Activated naive CD4-positive, alpha-beta T cell treated with anti-CD3 and anti-CD28 coated beads, Interleukin-2, amount 10 ng/mL, durations not matched to agents 7 days and 5 days (primary cell): ENCODE results near the gene POLR1H.

Source experiments
- CTCF ChIA-PET: fragments of 350-600 bp; sonication (Branson Sonifier 250); formaldehyde crosslinking; loops from one replicate; lab custom pipeline; 2021; ENCODE audit warnings: antibody characterized with exemption; lab: Charles Lee
- DNase-seq: peaks from one replicate; pipeline ENCODE4 v3.0.0-alpha.2; 2020
- H3K27ac Mint-ChIP-seq: one replicate; pipeline ENCODE4 v1.8.0; 2021; ENCODE audit warnings: mild to moderate bottlenecking, moderate library complexity, mixed read lengths
- H3K27me3 Mint-ChIP-seq: one replicate; pipeline ENCODE4 v1.8.0; 2021; ENCODE audit warnings: mild to moderate bottlenecking, mixed read lengths
- H3K36me3 Mint-ChIP-seq: one replicate; pipeline ENCODE4 v1.8.0; 2021; ENCODE audit warnings: mixed read lengths
- H3K4me1 Mint-ChIP-seq: one replicate; pipeline ENCODE4 v1.8.0; 2021; ENCODE audit warnings: mixed read lengths
- H3K4me3 Mint-ChIP-seq: one replicate; pipeline ENCODE4 v1.8.0; 2021; ENCODE audit warnings: mild to moderate bottlenecking, moderate library complexity, mixed read lengths
- H3K9me3 Mint-ChIP-seq: one replicate; pipeline ENCODE4 v1.8.0; 2021; ENCODE audit warnings: mixed read lengths

The POLR1H gene

GRCh38 chr6:30042476-30042875 is 18.6 kb upstream of the POLR1H start:
- Mint-ChIP-seq H3K9me3 (no peaks in the 10 kb centered on the region), H3K36me3 (no peaks in the 10 kb centered on the region), H3K27me3 (no peaks in the 10 kb centered on the region), H3K4me3 (no peak overlapping the region), H3K27ac (no peak overlapping the region), H3K4me1 (peaks cover 8% of the 10 kb centered on the region)
- CTCF ChIA-PET: no interaction called here
- DNase-seq: no peak

- no peaks in the 10 kb centered on the region for H3K36me3 Mint-ChIP-seq
- no peak for DNase-seq
- H3K27ac Mint-ChIP-seq: no peak overlapping the region
- H3K4me3 Mint-ChIP-seq: no peak overlapping the region
- H3K4me1 Mint-ChIP-seq: peaks cover 9% of the 10 kb centered on the region
- H3K27me3 Mint-ChIP-seq: no peaks in the 10 kb centered on the region
- H3K9me3 Mint-ChIP-seq: no peaks in the 10 kb centered on the region
- CTCF ChIA-PET: no interaction called here
Measured at GRCh38 chr6:30042914-30043313, 18.2 kb upstream of the POLR1H start.

DNA sequence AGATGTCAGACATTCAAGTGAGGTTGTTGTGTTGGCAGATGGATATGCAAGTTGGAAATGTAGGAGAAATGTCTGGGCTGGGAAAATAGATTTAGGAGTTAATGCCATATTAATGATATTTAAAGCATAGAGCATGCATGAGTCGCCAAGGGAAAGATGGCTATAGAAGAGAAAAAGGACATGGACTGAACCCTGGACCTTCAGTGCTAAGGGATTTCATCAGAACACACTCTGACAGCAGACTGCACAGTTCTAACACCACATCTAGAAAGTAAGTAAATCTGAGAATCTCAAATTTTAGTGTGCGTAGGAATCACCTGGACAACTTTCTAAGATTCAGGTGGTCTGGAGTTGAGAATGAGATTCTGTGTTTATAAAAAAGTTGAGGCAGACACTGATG is 17.3 kb upstream of the POLR1H start:
- H3K27me3 Mint-ChIP-seq: no peaks in the 10 kb centered on the region
- no peak overlapping the region for H3K27ac Mint-ChIP-seq
- no peak overlapping the region for H3K4me3 Mint-ChIP-seq
- DNase-seq: no peak
- H3K9me3 Mint-ChIP-seq: no peaks in the 10 kb centered on the region
- no peaks in the 10 kb centered on the region for H3K36me3 Mint-ChIP-seq
- H3K4me1 Mint-ChIP-seq: peaks cover 9% of the 10 kb centered on the region
- CTCF ChIA-PET: interaction anchor here (0.8 kb wide), 1 partner anchor 17 kb away, joined by 3 read pairs; the partner anchor contains the start of gene POLR1H

DNA sequence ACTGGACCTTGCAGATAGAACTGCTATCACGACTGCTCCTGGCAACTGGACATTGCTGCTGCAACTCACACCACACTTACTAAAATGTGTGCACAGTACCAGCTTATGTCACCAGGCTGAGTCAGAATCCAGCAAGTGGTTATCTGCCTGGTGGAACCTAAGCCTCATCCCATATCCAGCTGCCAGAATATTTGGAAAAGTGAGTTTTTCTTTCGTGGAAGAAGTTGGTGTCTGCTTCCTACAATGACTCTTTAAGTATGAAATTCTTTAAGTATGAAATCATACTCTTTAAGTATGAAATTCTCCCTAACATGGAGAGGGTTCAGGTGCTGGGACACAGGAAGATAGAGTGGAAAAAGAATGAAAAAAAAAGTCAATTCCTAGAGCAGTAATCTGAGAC is 16.4 kb upstream of the POLR1H start:
- no peaks in the 10 kb centered on the region for H3K36me3 Mint-ChIP-seq
- H3K4me3 Mint-ChIP-seq: no peak overlapping the region
- H3K27me3 Mint-ChIP-seq: no peaks in the 10 kb centered on the region
- no peaks in the 10 kb centered on the region for H3K9me3 Mint-ChIP-seq
- no peak for DNase-seq
- H3K27ac Mint-ChIP-seq: no peak overlapping the region
- CTCF ChIA-PET: interaction anchor here (0.8 kb wide), 1 partner anchor 16 kb away, joined by 3 read pairs; the partner anchor contains the start of gene POLR1H
- H3K4me1 Mint-ChIP-seq: peaks cover 9% of the 10 kb centered on the region

DNA sequence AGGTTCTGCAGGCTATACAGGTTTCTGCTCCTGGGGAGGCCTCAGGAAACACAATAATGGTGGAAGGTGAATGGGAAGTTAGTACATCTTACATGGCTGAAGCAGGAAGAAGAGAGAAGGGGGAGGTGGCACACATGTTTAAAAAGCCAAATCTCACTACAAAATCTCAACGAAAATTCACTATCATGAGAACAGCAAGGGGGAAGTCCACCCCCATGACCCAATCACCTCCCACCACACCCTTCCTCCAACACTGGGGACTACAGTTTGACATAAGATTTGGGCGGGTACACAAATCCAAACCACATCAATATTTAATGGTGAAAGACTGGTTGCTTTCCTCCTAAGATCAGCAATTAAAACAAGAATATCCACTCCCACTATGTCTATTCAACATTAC is 13.8 kb upstream of the POLR1H start:
- H3K9me3 Mint-ChIP-seq: no peaks in the 10 kb centered on the region
- H3K36me3 Mint-ChIP-seq: peaks cover under 1% of the 10 kb centered on the region
- CTCF ChIA-PET: no interaction called here
- no peak for DNase-seq
- H3K4me1 Mint-ChIP-seq: peaks cover 9% of the 10 kb centered on the region
- H3K27me3 Mint-ChIP-seq: no peaks in the 10 kb centered on the region
- no peak overlapping the region for H3K4me3 Mint-ChIP-seq
- H3K27ac Mint-ChIP-seq: no peak overlapping the region

DNA sequence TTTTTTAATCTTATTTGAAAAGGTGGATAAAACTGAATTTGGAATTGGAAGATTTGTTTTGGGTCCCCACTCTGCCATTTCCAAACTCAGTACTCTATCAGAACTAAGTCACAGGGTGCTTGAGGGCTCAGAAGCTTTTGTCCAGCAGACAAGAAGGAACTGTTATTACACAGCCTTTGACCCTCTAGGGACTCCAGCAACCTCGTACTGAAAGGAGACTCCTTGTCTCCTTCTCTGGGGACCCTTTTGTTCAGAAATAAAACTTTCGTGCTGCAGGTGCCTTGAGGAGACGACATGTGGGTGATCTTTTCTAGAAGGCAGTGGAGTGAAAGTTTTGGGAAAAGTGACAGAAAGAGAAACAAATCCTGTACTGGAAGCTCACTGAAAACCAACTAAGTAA is 7.4 kb upstream of the POLR1H start:
- no peaks in the 10 kb centered on the region for H3K27me3 Mint-ChIP-seq
- H3K9me3 Mint-ChIP-seq: no peaks in the 10 kb centered on the region
- DNase-seq: no peak
- CTCF ChIA-PET: no interaction called here
- no peak overlapping the region for H3K4me3 Mint-ChIP-seq
- H3K4me1 Mint-ChIP-seq: no peaks in the 10 kb centered on the region
- H3K36me3 Mint-ChIP-seq: peaks cover 20% of the 10 kb centered on the region
- H3K27ac Mint-ChIP-seq: no peak overlapping the region

DNA sequence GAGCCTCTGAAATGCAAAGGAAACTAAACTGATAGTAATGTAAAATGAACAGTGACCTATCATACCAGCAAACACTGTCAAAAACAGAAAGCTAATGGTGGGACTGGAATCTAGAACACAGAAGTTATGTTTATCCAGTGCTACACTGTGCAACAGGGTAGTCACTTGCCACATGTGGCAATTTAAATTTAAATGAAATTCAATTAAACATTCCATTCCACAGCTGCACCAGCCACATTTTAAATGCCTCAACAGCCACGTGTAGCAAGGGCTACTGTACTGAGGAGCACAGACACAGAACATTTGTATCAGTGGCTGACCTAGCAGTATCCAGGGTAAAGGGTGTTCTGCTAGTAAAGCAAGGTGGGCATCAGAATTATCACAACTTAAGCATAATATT is 5.6 kb upstream of the POLR1H start:
- H3K27ac Mint-ChIP-seq: no peak overlapping the region
- peaks cover 13% of the 10 kb centered on the region for H3K4me1 Mint-ChIP-seq
- no peaks in the 10 kb centered on the region for H3K27me3 Mint-ChIP-seq
- peaks cover 20% of the 10 kb centered on the region for H3K36me3 Mint-ChIP-seq
- DNase-seq: no peak
- no peak overlapping the region for H3K4me3 Mint-ChIP-seq
- no peaks in the 10 kb centered on the region for H3K9me3 Mint-ChIP-seq
- CTCF ChIA-PET: no interaction called here

DNA sequence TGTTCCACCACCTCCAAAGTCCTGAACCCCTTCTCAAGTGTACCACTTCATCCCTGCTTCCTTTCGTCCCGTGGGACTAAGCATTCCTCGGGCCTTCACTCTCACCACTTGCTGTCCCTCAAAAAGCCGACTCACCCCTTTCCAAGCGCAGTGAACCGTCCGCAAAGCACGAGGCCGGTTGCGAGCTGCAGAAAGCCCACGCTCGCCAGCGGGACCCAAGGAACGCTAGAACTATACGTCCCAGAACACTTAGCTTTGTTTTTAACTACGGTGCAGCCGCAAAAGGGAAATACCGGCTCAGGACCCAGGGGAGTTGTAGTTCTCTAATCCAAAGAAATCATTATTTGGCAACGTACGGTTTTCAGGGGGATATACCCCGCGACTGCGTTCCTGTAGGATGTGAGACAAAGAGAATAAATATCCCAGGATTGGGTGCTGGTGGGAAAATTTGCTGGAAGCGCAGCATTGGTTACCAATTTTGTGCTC is 416 bp upstream of the POLR1H start:
- CTCF ChIA-PET: interaction anchor here (0.6 to 1.8 kb wide), 6 partner anchors 9 to 70 kb away, joined by 3 to 5 read pairs (median 4); no protein-coding TSS in a partner anchor
- peaks cover 41% of the 10 kb centered on the region for H3K4me1 Mint-ChIP-seq
- peak overlapping the region; percentile 96 for H3K27ac Mint-ChIP-seq
- peak; percentile 42 for DNase-seq
- H3K4me3 Mint-ChIP-seq: peak overlapping the region; percentile 93
- no peaks in the 10 kb centered on the region for H3K27me3 Mint-ChIP-seq
- peaks cover 36% of the 10 kb centered on the region for H3K36me3 Mint-ChIP-seq
- no peaks in the 10 kb centered on the region for H3K9me3 Mint-ChIP-seq

DNA sequence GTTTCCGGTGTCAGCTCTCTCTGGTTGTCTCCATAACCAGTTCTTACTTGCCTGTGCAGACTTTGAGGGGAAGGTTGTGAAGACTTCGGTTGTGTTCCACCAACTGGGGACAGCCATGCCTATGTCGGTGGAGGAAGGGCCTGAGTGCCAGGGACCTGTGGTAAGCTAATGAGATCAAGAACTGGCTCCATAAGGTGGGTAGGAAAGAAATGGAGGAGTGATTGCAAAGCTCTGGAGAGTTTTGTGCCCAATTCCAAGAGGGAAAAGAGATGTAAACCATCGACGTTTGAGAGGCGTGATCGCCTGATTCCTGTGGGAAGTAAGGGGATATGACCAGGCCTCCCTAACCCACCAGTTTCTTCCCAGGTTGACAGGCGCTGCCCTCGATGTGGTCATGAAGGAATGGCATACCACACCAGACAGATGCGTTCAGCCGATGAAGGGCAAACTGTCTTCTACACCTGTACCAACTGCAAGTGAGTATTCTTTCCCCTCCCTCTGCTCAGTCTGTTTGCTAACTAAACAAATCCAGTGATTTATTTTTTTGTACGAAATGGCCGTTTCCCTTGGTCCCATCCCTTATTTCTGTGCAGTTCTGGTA is 893 bp downstream of the POLR1H start:
- Mint-ChIP-seq H3K27ac (peak overlapping the region; percentile 96), H3K4me3 (peak overlapping the region; percentile 93), H3K36me3 (peaks cover 36% of the 10 kb centered on the region), H3K27me3 (no peaks in the 10 kb centered on the region), H3K4me1 (peaks cover 52% of the 10 kb centered on the region), H3K9me3 (no peaks in the 10 kb centered on the region)
- CTCF ChIA-PET: interaction anchor here (1.8 kb wide), 1 partner anchor 40 kb away, joined by 4 read pairs; no protein-coding TSS in a partner anchor
- DNase-seq: peak; percentile 65

GRCh38 chr6:30062471-30063178 is 1.6 kb downstream of the POLR1H start:
- CTCF ChIA-PET: interaction anchor here (1.8 kb wide), 1 partner anchor 39 kb away, joined by 4 read pairs; no protein-coding TSS in a partner anchor
- Mint-ChIP-seq H3K9me3 (no peaks in the 10 kb centered on the region), H3K4me3 (peak overlapping the region; percentile 93), H3K36me3 (peaks cover 33% of the 10 kb centered on the region), H3K4me1 (peaks cover 56% of the 10 kb centered on the region), H3K27me3 (no peaks in the 10 kb centered on the region), H3K27ac (peak overlapping the region; percentile 96)
- DNase-seq: no peak

GRCh38 chr6:30063315-30063714 is 2.2 kb downstream of the POLR1H start:
- Mint-ChIP-seq H3K27me3 (no peaks in the 10 kb centered on the region), H3K4me3 (peak overlapping the region; percentile 39), H3K27ac (peak overlapping the region; percentile 77), H3K36me3 (peaks cover 37% of the 10 kb centered on the region), H3K9me3 (no peaks in the 10 kb centered on the region), H3K4me1 (peaks cover 63% of the 10 kb centered on the region)
- CTCF ChIA-PET: no interaction called here
- no peak for DNase-seq

DNA sequence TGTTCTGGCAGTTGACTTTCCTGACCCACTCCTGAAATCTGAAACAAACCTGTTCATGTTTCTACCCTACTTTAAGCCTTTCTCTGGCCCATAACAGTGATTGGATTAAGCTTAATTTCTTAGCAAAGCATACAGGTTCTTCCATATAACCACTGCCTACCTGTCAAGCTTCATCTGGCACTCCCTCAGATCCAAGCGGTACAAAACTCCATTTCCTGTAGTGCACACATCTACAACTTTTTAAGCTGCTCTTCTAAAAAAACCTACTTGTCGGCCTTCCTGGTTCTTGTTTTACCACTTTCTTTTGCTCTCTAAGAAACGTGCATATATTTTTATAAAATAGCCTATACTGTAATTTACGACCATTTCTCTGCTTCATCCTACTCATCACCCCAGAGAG is 5.0 kb downstream of the POLR1H start:
- no peak for DNase-seq
- Mint-ChIP-seq H3K4me1 (peaks cover 61% of the 10 kb centered on the region), H3K36me3 (peaks cover 56% of the 10 kb centered on the region), H3K27ac (peak overlapping the region; percentile 97), H3K4me3 (peak overlapping the region; percentile 92), H3K27me3 (peaks cover 9% of the 10 kb centered on the region), H3K9me3 (no peaks in the 10 kb centered on the region)
- CTCF ChIA-PET: interaction anchor here (1.0 to 1.8 kb wide), 4 partner anchors 10 to 412 kb away, joined by 3 to 5 read pairs (median 4); no protein-coding TSS in a partner anchor

DNA sequence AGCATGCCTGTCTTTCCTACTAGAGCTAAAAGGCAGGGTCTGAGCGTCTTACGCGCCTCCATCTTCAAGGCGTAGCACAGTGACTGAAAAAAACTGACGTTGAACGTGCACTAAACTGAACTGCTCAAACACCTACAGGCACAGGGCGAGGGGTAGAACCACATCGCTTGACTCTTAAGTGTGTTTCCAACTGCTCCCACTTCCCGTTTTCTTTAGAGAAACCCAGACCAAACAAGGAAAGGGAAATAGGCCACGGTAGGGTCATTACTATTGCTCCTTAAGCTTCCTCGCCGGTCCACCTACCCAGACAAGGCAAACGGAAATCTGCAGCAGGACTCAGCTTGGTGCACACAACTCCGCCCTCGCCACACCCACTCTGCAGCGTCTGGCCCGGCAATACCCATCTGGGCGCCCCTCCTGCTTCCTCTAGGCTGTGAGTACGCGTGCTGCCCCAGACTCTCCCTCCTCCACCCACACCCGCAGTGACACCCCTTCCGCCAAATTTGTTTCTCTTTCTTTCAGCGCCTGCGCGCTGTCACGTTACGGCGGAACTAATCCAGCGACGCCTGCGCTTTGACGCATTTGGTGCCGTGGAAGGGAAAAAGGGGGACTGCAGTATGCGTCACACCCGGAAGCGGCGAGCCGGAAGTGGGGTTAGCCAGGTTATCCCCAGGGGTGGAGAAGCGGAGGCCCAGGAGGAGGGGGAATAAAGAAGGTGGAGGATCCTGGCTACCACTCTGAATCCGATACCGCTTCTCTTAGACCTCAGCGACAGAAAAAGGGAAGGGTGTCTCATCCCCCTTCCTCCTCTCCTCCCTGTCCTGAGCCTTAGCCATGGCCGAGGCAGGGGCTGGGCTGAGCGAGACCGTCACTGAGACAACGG is 5.8 kb downstream of the POLR1H start, which contains the start of gene PPP1R11:
Gene PPP1R11 (plus strand): TSS at position 622 of the 883 bp plus-strand sequence. CDS start 213 bp downstream, at position 835.
- Mint-ChIP-seq H3K27ac (peak within 1 kb of the TSS; percentile 97), H3K36me3 (peaks cover 56% of the 10 kb centered on the region), H3K4me3 (peak within 1 kb of the TSS; percentile 92), H3K27me3 (peaks cover 16% of the 10 kb centered on the region), H3K9me3 (no peaks in the 10 kb centered on the region), H3K4me1 (peaks cover 61% of the 10 kb centered on the region)
- CTCF ChIA-PET: interaction anchor here (1.7 to 1.8 kb wide), 2 partner anchors 10 to 36 kb away, joined by 4 to 5 read pairs; no protein-coding TSS in a partner anchor
- peak; percentile 99 for DNase-seq
